Measurements from ENCODE around the gene RGS6.

Gene RGS6

GRCh38 chr14:72169521-72169920, 237.3 kb downstream of the RGS6 start:
- no peak for FAIRE-seq

- no peak for FAIRE-seq
These were observed 239.8 kb downstream of the RGS6 start for GRCh38 chr14:72172049-72172448.

GRCh38 chr14:72172597-72172996, 240.4 kb downstream of the RGS6 start:
- no peak for FAIRE-seq

DNA sequence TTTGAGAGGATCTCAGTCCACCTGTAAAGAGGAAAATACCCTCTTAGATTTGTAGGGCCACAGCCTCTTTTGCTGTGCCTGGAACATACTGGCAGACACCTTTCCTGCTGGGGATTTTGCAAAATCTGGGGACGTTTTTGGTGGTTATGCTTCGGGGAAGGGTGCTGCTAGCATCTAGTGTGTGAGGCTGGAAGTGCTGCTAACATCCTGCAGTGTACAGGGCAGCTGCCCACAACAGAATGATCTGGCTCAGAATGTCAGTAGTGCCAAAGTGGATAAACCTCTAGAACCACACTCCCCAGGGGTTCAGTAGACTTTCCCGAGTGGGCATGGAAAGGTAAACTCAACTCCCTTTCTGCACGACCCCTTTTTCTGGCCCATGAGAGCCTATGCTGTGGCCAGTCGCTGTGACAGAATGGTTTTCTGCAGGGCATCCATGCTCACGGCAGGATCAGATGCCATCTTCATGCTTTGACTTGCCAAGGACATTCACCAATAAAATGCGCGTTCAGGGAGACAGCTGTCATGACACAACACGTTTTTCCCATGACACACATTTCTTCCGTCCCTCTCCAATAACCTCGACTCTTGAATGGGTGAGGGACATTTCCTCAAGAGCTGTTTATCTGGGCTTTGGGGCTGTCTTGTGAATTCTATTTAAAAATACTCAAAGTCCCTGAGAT, 240.9 kb downstream of the RGS6 start:
- FAIRE-seq: no peak

- no peak for FAIRE-seq
These were observed 245.0 kb downstream of the RGS6 start for GRCh38 chr14:72177251-72177650.

DNA sequence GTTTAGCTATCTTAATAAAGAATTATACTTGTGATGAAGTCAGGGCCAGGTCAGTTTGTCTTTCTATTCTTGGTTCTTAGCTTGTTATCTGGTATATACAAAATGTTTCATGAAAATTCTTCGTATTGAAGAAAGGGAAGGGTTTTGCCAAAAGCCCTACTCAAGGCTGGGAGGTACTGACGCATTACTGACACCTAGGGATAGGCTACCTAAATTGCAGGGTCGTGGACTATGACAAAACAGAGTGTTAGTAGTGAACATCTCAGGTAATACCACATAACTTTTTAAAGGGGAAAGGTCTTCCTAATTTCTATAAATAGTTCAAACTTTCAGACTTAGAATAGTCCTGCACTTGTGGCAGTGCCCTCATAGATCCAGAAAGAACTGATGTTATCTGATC, 246.3 kb downstream of the RGS6 start:
- no peak for FAIRE-seq

GRCh38 chr14:72182708-72183432, 250.6 kb downstream of the RGS6 start:
- FAIRE-seq: no peak

GRCh38 chr14:72183631-72184030, 251.4 kb downstream of the RGS6 start:
- no peak for FAIRE-seq

- no peak for FAIRE-seq
These were observed 254.3 kb downstream of the RGS6 start for GRCh38 chr14:72186523-72186922.

DNA sequence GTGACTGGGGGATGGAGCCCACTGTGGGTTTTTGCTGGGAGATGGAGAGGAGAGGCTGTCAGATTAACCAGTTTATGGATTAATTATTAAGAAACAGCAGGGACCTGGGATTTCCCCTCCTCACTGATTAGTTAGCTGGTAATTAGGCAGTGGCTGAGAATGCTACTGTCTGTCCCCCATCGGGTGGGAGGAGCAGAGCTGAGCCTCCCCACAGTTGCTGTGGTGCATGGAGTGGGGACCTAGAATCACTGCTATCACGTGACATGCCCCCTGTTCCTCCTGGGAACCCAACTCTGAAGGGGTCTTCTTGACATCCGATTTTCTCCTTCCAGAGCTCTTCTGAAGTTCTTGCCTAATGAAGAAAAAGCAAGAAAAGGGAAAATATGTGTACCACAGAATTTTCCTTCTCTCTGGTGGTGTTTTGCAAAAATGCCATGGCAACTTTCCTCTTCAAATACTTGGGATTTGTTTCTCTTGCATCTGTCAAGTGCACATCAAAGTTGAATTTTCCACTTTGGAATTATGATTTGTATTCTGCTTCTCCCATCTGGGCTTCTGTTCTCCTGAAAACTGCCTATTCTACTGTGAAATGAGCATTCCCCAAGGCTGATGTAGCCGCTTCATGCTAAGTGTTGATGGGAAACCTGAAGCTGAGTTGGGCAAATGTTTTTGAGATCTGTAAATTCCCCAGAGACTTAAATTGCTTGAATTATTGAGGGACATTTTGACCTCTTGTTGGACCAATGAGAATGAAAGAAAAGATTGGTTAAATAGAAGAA, 264.2 kb downstream of the RGS6 start:
- FAIRE-seq: no peak

DNA sequence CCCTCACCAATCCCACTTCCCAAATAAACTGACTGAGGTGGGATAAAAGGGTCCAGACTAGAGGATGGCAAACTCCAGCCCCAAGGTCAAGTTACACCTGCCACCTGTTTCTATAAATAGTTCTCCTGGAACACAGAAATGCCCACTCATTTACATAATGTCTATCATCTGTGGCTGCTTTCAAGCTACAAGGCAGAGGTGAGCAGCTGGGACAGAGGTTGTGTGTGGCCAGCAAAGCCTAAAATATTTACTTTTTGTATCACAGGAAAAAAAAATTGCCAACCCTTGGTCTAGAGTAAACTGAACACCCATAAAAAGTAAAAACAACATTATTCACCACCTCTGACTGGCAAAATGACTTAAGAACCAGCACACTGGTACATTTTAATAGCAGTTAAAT, 269.4 kb downstream of the RGS6 start:
- no peak for FAIRE-seq

GRCh38 chr14:72213424-72213823, 281.2 kb downstream of the RGS6 start:
- no peak for FAIRE-seq

- FAIRE-seq: no peak
These were observed 282.9 kb downstream of the RGS6 start for GRCh38 chr14:72215080-72215479.

DNA sequence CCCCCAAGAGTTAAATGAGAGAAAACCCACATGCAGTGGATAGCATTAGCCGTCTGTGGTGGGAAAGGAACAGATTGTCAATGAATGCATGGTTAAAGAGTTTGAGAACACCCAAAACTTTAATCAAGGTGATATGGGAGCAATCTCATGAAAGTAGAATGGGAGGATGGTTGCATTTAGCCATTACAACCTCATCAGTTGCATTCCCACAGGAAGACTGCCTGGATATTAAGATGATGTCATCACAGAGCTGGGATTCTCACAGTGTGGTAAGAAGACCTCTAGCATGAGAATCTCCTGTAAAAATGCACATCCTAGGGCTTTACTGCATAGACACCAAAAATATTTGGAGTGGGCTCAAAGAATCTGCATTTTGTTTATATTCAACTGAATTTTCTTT, 284.9 kb downstream of the RGS6 start:
- FAIRE-seq: no peak

DNA sequence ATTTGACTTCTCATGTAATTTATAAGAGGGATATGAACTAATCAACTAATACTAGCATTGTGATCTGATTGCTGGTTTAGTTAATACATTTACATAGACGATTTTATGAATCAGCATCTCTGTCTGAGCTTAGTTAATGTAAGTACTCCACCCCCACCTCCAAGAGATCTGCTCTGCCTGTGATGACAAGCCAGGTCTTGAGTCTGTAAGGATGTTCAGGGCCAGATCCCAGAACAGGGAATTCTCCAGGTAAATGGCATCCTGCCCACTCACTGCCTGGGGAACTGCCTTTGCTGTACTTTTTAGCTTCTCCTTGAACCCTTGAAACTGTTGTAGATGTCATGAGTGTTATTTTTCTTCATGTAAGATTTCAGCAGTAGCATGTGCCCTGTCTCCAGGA, 289.8 kb downstream of the RGS6 start:
- FAIRE-seq: no peak

- no peak for FAIRE-seq
These were observed 304.4 kb downstream of the RGS6 start for GRCh38 chr14:72236629-72237028.

GRCh38 chr14:72237722-72238666, 305.8 kb downstream of the RGS6 start:
- no peak for FAIRE-seq

- FAIRE-seq: no peak
These were observed 311.4 kb downstream of the RGS6 start for GRCh38 chr14:72243309-72244293.

- FAIRE-seq: no peak
These were observed 315.8 kb downstream of the RGS6 start for GRCh38 chr14:72247896-72248465.

DNA sequence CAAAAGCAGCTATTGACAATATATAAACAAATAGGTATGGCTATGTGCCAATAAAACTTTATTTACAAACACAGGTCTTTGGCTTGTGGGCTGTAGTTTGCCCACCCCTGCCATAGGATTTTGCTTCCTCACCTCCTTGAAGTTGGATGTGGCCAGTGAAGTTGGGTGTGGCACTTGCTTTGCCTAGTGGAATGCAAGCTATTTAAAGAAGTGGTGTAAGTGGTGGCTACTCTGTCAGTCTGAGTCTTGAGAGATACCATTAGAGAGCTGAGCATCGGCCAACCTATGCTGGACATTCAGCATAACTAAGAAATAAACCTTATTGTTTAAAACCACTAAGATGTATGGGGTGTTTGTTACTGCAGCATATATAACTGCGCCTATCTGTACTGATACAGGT, 321.3 kb downstream of the RGS6 start:
- FAIRE-seq: no peak
